CD4-positive, CD25-positive, alpha-beta regulatory T cell (primary cell): ENCODE measurements around the gene SLC9C1. TPM values are rescaled to one million over a fixed set of nuclear protein-coding genes. Genes with fewer than 3 reads are reported as not detected.

Experiments used
- ATAC-seq, 2 donors: fragments of 150-1000 bp; cut with Tn5 transposase; one replicate each; pipeline ENCODE4 v1.10.0; 2021; ENCODE audit warnings: low read depth in 2 of 2, moderate number of reproducible peaks in 2 of 2, moderate library complexity in 1 of 2
- DNase-seq, 3 donors: peaks; one replicate each; pipeline versions ENCODE4 v3.0.0 to v3.0.0-alpha.2; 2012 to 2022; ENCODE audit warnings: mixed read lengths in 1 of 3
- H3K27ac ChIP-seq: one replicate; pipeline ENCODE4 v1.7.0; 2013; ENCODE audit warnings: mild to moderate bottlenecking, low read length; ENCODE audit not compliant: insufficient read depth, poor library complexity, severe bottlenecking
- H3K27me3 ChIP-seq: one replicate; pipeline ENCODE4 v1.7.0; 2013; ENCODE audit warnings: low read length; ENCODE audit not compliant: control insufficient read depth, insufficient read depth
- H3K36me3 ChIP-seq: one replicate; pipeline ENCODE4 v1.7.0; 2013; ENCODE audit warnings: mild to moderate bottlenecking, low read length, moderate library complexity; ENCODE audit not compliant: control insufficient read depth, insufficient read depth
- H3K4me1 ChIP-seq: 2 replicates; pipeline ENCODE4 v1.7.0; 2013; ENCODE audit warnings: mild to moderate bottlenecking, low read length; ENCODE audit not compliant: insufficient read depth, control insufficient read depth, poor library complexity, severe bottlenecking
- H3K4me3 ChIP-seq: one replicate; pipeline ENCODE4 v1.7.0; 2013; ENCODE audit warnings: low read depth, mild to moderate bottlenecking, low read length, moderate library complexity
- H3K9me3 ChIP-seq, 2 experiments: 1 replicate in 1 of 2; 2 replicates in 1 of 2; pipeline ENCODE4 v1.7.0; 2013; ENCODE audit warnings: low read length in 2 of 2, mild to moderate bottlenecking in 1 of 2, moderate library complexity in 1 of 2; ENCODE audit not compliant: control insufficient read depth in 2 of 2
- H3K27ac Mint-ChIP-seq, 3 donors: one replicate each; pipeline ENCODE4 v1.8.0; 2020 to 2022; ENCODE audit warnings: mild to moderate bottlenecking in 3 of 3, mixed read lengths in 3 of 3, moderate library complexity in 2 of 3
- H3K27me3 Mint-ChIP-seq: one replicate; pipeline ENCODE4 v1.8.0; 2022; ENCODE audit warnings: mild to moderate bottlenecking, mixed read lengths
- H3K36me3 Mint-ChIP-seq: one replicate; pipeline ENCODE4 v1.8.0; 2020; ENCODE audit warnings: mixed read lengths
- H3K4me1 Mint-ChIP-seq, 4 donors: one replicate each; pipeline ENCODE4 v1.8.0; 2020 to 2022; ENCODE audit warnings: mixed read lengths in 4 of 4, mild to moderate bottlenecking in 1 of 4
- H3K4me3 Mint-ChIP-seq, 4 donors: one replicate each; pipeline ENCODE4 v1.8.0; 2020 to 2022; ENCODE audit warnings: mild to moderate bottlenecking in 4 of 4, mixed read lengths in 4 of 4, moderate library complexity in 3 of 4
- H3K9me3 Mint-ChIP-seq, 7 donors: one replicate each; pipeline ENCODE4 v1.8.0; 2020 to 2022; ENCODE audit warnings: mixed read lengths in 7 of 7, mild to moderate bottlenecking in 3 of 7, moderate library complexity in 2 of 7
- polyA plus RNA-seq, 4 donors: library from polyadenylated mRNA; unstranded; fragments of 300-500 nt; fragmentation: Illumina TruSeq; gene quantifications; one replicate each; pipeline ENCODE4 v1.2.3, GENCODE V29; 2021
- total RNA-seq: library from RNA; stranded (reverse); gene quantifications from one replicate; pipeline ENCODE4 v1.2.3, GENCODE V29; 2022

Gene SLC9C1
- total and polyA plus RNA-seq, 5 donors from 2014 or later = not detected

GRCh38 chr3:112175037-112175436 lies 119.0 kb downstream of the SLC9C1 start:
- H3K4me1 Mint-ChIP-seq = no peaks in the 10 kb centered on the region
- H3K4me1 ChIP-seq = no peaks in the 10 kb centered on the region

GRCh38 chr3:112171144-112171543 lies 122.9 kb downstream of the SLC9C1 start:
- Histone ChIP-seq H3K4me1 (no peaks in the 10 kb centered on the region), H3K4me3 (no peak overlapping the region), H3K27me3 (peaks cover 3% of the 10 kb centered on the region), H3K27ac (no peak overlapping the region), H3K36me3 (no peaks in the 10 kb centered on the region), H3K9me3 (no peaks in the 10 kb centered on the region)
- Mint-ChIP-seq H3K9me3 (peaks cover 0 to 2% (median 0%) of the 10 kb centered on the region in 7 donors), H3K4me1 (no peaks in the 10 kb centered on the region), H3K36me3 (no peaks in the 10 kb centered on the region), H3K27me3 (peaks cover 9% of the 10 kb centered on the region), H3K4me3 (no peak overlapping the region), H3K27ac (no peak overlapping the region)
- DNase-seq = no peak
- ATAC-seq = no peak

More at GRCh38 chr3:112175037-112175436, 119.0 kb downstream of the SLC9C1 start:
- DNase-seq (no peak), ATAC-seq (no peak)
- Histone ChIP-seq H3K4me3 (no peak overlapping the region), H3K27me3 (no peaks in the 10 kb centered on the region), H3K36me3 (no peaks in the 10 kb centered on the region), H3K9me3 (no peaks in the 10 kb centered on the region), H3K27ac (no peak overlapping the region)
- no peak overlapping the region for H3K27ac Mint-ChIP-seq
- peaks cover 13% of the 10 kb centered on the region for H3K27me3 Mint-ChIP-seq
- H3K9me3 Mint-ChIP-seq = peaks cover 0 to 2% (median 0%) of the 10 kb centered on the region in 7 donors
- H3K4me3 Mint-ChIP-seq = no peak overlapping the region
- H3K36me3 Mint-ChIP-seq = no peaks in the 10 kb centered on the region

DNA sequence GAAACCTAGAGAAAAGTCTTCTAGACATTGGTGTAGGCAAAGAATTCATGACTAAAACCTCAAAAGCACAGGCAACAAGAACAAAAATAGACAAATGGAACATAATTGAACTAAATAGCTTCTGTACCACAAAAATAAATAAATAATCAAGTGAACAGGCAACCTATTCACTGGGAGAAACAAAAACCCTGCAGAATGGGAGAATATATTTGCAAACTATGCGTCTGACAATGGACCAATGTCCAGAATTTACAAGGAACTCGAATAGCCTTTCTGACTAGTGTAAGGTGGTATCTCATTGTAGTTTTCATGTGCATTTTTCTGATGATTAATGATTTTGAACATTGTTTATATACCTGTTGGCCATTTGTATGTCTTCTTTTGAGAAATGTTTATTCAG lies 124.0 kb downstream of the SLC9C1 start:
- Mint-ChIP-seq H3K4me3 (no peak overlapping the region), H3K27ac (no peak overlapping the region), H3K27me3 (peaks cover 9% of the 10 kb centered on the region), H3K9me3 (peaks cover 0 to 3% (median 0%) of the 10 kb centered on the region in 7 donors), H3K4me1 (no peaks in the 10 kb centered on the region), H3K36me3 (no peaks in the 10 kb centered on the region)
- H3K27ac ChIP-seq = no peak overlapping the region
- ATAC-seq (no peak), DNase-seq (no peak)
- no peak overlapping the region for H3K4me3 ChIP-seq
- no peaks in the 10 kb centered on the region for H3K36me3 ChIP-seq
- peaks cover 3% of the 10 kb centered on the region for H3K27me3 ChIP-seq
- H3K9me3 ChIP-seq = no peaks in the 10 kb centered on the region
- H3K4me1 ChIP-seq = no peaks in the 10 kb centered on the region

DNA sequence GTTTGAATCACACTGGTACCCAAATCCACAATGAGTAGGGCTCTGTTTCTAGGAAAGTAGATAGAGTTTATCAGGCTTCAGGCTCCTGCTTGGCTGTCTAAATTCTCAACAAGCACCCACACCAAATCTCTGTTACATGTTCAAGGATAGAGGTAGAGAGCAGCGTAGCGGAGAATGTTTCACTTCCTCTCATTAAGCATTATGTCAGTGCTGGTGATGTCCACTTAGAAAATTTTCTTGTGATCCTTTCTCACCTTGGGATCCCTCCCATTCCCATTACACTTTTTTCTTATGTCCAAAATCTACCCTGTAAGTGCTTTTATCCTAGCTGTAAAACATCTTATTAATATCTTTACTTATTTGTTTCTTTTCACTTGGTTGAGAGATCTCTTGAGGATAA lies 126.3 kb downstream of the SLC9C1 start:
- Mint-ChIP-seq H3K36me3 (no peaks in the 10 kb centered on the region), H3K9me3 (peaks cover 0 to 4% (median 1%) of the 10 kb centered on the region in 7 donors), H3K27me3 (peaks cover 9% of the 10 kb centered on the region), H3K27ac (no peak overlapping the region), H3K4me1 (no peaks in the 10 kb centered on the region), H3K4me3 (no peak overlapping the region)
- H3K4me1 ChIP-seq = no peaks in the 10 kb centered on the region
- no peaks in the 10 kb centered on the region for H3K9me3 ChIP-seq
- H3K36me3 ChIP-seq = no peaks in the 10 kb centered on the region
- peaks cover 3% of the 10 kb centered on the region for H3K27me3 ChIP-seq
- DNase-seq = no peak
- ATAC-seq = no peak
- no peak overlapping the region for H3K4me3 ChIP-seq
- no peak overlapping the region for H3K27ac ChIP-seq

DNA sequence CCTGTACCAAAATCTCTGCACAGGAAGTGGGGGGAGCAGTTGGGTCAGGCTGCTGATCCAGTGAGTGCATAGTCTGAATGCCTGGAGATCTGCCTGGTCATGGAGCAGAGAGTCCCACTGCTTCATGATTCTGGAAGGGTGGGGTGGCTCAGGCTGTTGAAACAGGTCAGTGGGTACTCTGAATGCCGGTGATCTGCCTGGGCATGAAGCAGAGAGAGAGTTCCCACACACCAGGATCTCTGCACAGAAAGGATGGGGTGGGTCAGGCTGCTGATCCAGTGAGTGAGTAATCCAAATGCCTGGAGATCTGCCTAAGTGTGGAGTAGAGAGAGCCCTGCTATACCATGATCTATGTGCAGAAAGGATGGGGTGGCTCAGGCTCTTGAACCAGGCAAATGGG lies 144.9 kb downstream of the SLC9C1 start:
- Histone ChIP-seq H3K27ac (no peak overlapping the region), H3K4me1 (no peaks in the 10 kb centered on the region), H3K4me3 (no peak overlapping the region), H3K9me3 (peaks cover 6 to 15% of the 10 kb centered on the region in 2 experiments), H3K36me3 (no peaks in the 10 kb centered on the region), H3K27me3 (no peaks in the 10 kb centered on the region)
- Mint-ChIP-seq H3K36me3 (peaks cover 8% of the 10 kb centered on the region), H3K4me3 (no peak overlapping the region), H3K27me3 (peaks cover 10% of the 10 kb centered on the region), H3K4me1 (no peaks in the 10 kb centered on the region), H3K27ac (no peak overlapping the region), H3K9me3 (peaks cover 0 to 28% (median 15%) of the 10 kb centered on the region in 7 donors)
- ATAC-seq (no peak), DNase-seq (no peak)

DNA sequence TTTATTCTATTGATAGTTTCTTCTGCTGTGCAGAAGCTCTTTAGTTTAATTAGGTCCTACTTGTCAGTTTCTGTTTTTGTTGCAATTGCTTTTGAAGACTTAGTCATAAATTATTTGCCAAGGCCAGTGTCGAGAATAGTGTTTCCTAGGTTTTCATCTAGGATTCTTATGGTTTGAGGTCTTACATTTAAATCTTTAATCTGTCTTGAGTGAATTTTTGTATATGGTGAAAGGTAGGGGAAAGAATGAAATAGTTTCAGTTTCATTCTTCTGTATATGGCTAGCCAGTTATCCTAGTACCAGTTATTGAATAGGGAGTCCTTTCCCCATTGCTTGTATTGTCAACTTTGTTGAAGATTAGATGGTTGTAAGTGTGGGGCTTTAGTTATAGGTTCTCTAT lies 150.3 kb downstream of the SLC9C1 start:
- DNase-seq = peak in 1 of 3 donors; percentile 26
- H3K36me3 ChIP-seq = no peaks in the 10 kb centered on the region
- H3K9me3 Mint-ChIP-seq = peaks cover 0 to 34% (median 16%) of the 10 kb centered on the region in 7 donors
- H3K4me1 Mint-ChIP-seq = peaks cover 7 to 10% (median 8%) of the 10 kb centered on the region in 4 donors
- H3K4me3 Mint-ChIP-seq = peak overlapping the region; percentile 52 to 77 (median 70)
- ATAC-seq = peak in 1 of 2 donors; percentile 33
- peaks cover 6 to 15% of the 10 kb centered on the region in 2 experiments for H3K9me3 ChIP-seq
- no peaks in the 10 kb centered on the region for H3K27me3 ChIP-seq
- H3K4me3 ChIP-seq = peak overlapping the region; percentile 66
- peaks cover 14% of the 10 kb centered on the region for H3K27me3 Mint-ChIP-seq
- no peaks in the 10 kb centered on the region for H3K4me1 ChIP-seq
- H3K36me3 Mint-ChIP-seq = peaks cover 8% of the 10 kb centered on the region
- H3K27ac ChIP-seq = no peak overlapping the region
- H3K27ac Mint-ChIP-seq = peak overlapping the region; percentile 10 to 62 (median 18)

DNA sequence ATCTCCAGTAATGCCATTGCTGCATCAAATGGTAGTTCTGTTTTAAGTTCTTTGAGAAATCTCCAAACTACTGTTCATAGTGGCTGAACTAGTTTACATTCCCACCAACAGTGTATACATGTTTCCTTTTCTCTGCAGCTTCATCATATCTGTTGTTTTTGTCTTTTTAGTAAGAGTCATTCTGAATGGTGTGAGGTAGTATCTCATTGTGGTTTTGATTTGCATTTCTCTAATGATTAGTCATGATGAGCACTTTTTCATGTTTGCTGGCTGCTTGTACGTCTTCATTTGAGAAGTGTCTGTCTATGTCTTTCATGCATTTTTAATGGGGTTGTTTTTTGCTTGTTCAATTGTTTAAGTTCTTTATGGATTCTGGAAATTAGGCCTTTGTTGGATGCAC lies 150.8 kb downstream of the SLC9C1 start:
- H3K27me3 ChIP-seq = no peaks in the 10 kb centered on the region
- Mint-ChIP-seq H3K4me3 (peak overlapping the region; percentile 52 to 77 (median 70)), H3K27ac (peak overlapping the region; percentile 18 to 62 (median 60)), H3K9me3 (peaks cover 0 to 34% (median 16%) of the 10 kb centered on the region in 7 donors), H3K36me3 (peaks cover 8% of the 10 kb centered on the region), H3K27me3 (peaks cover 14% of the 10 kb centered on the region), H3K4me1 (peaks cover 7 to 10% (median 8%) of the 10 kb centered on the region in 4 donors)
- ATAC-seq = peak; percentile 68 to 72
- H3K9me3 ChIP-seq = peaks cover 6 to 15% of the 10 kb centered on the region in 2 experiments
- no peaks in the 10 kb centered on the region for H3K36me3 ChIP-seq
- peak overlapping the region; percentile 66 for H3K4me3 ChIP-seq
- H3K4me1 ChIP-seq = no peaks in the 10 kb centered on the region
- peak in 1 of 3 donors; percentile 58 for DNase-seq
- no peak overlapping the region for H3K27ac ChIP-seq

DNA sequence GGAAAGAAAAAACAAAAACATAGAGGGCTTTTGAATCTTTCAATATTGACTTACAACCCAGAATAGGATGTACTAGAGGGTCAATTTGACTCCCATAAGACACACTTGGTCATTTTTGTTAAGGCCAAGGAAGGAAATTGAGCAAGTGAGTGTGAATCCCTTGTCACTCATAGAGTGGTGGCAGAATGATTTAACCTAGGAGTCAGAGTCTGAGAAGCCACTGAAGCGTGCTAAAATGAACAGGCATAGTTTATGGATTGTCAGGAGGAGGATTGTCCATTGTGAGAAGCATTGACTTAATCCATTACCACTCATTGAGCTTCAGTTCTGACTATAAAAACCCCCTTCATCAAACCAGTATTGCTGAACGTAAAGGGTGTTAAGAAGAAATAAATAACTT lies 152.7 kb downstream of the SLC9C1 start:
- no peak overlapping the region for H3K27ac ChIP-seq
- H3K9me3 ChIP-seq = peaks cover 6 to 8% of the 10 kb centered on the region in 2 experiments
- no peak overlapping the region for H3K4me3 ChIP-seq
- Mint-ChIP-seq H3K27me3 (peaks cover 4% of the 10 kb centered on the region), H3K36me3 (no peaks in the 10 kb centered on the region), H3K9me3 (peaks cover 0 to 17% (median 6%) of the 10 kb centered on the region in 7 donors), H3K27ac (no peak overlapping the region), H3K4me3 (no peak overlapping the region), H3K4me1 (peaks cover 8 to 17% (median 12%) of the 10 kb centered on the region in 4 donors)
- no peak for DNase-seq
- no peaks in the 10 kb centered on the region for H3K27me3 ChIP-seq
- H3K36me3 ChIP-seq = no peaks in the 10 kb centered on the region
- H3K4me1 ChIP-seq = no peaks in the 10 kb centered on the region
- ATAC-seq = no peak
